ENCODE measurements around the gene DCAF5.

Gene DCAF5

GRCh38 chr14:69114763-69115162 is 38.2 kb downstream of the DCAF5 start:
- no peak for DNase-seq (ENCODE audit: low read depth)
- no peak overlapping the region for H3K4me3 ChIP-seq (ENCODE audit: low read depth, low read length)
- TF ChIP-seq CTCF (IDR thresholded peaks at IDR 0.05; ENCODE audit: low read depth, low read length, missing control alignments), result no peak

- TF ChIP-seq CTCF (IDR thresholded peaks at IDR 0.05; ENCODE audit: low read depth, low read length, missing control alignments), result no peak
- no peak for DNase-seq (ENCODE audit: low read depth)
- H3K4me3 ChIP-seq (ENCODE audit: low read depth, low read length), result no peak overlapping the region
These were observed 44.6 kb downstream of the DCAF5 start for GRCh38 chr14:69108358-69108757.

- DNase-seq (ENCODE audit: low read depth), result no peak
- no peak overlapping the region for H3K4me3 ChIP-seq (ENCODE audit: low read depth, low read length)
- peak; percentile 63 for TF ChIP-seq CTCF (IDR thresholded peaks at IDR 0.05; ENCODE audit: low read depth, low read length, missing control alignments)
These were observed 45.4 kb downstream of the DCAF5 start for GRCh38 chr14:69107407-69108003.

GRCh38 chr14:69106451-69106850 is 46.5 kb downstream of the DCAF5 start:
- no peak for TF ChIP-seq CTCF (IDR thresholded peaks at IDR 0.05; ENCODE audit: low read depth, low read length, missing control alignments)
- H3K4me3 ChIP-seq (ENCODE audit: low read depth, low read length), result no peak overlapping the region
- DNase-seq (ENCODE audit: low read depth), result no peak

- H3K4me3 ChIP-seq (ENCODE audit: low read depth, low read length), result no peak overlapping the region
- no peak for TF ChIP-seq CTCF (IDR thresholded peaks at IDR 0.05; ENCODE audit: low read depth, low read length, missing control alignments)
- DNase-seq (ENCODE audit: low read depth), result no peak
These were observed 47.6 kb downstream of the DCAF5 start for GRCh38 chr14:69105326-69105725.

GRCh38 chr14:69101331-69101826 is 51.5 kb downstream of the DCAF5 start:
- peak; percentile 47 for TF ChIP-seq CTCF (IDR thresholded peaks at IDR 0.05; ENCODE audit: low read depth, low read length, missing control alignments)
- DNase-seq (ENCODE audit: low read depth), result no peak
- no peak overlapping the region for H3K4me3 ChIP-seq (ENCODE audit: low read depth, low read length)

- H3K4me3 ChIP-seq (ENCODE audit: low read depth, low read length), result no peak overlapping the region
- no peak for DNase-seq (ENCODE audit: low read depth)
- no peak for TF ChIP-seq CTCF (IDR thresholded peaks at IDR 0.05; ENCODE audit: low read depth, low read length, missing control alignments)
These were observed 54.9 kb downstream of the DCAF5 start for GRCh38 chr14:69097974-69098373.
